Activated CD4-positive, alpha-beta T cell treated with anti-CD3 and anti-CD28 coated beads, Interleukin-10, Interleukin-2, amounts not matched to agents 100 ng/mL and 50 ng/mL, durations not matched to agents 16 hours and 8 hours (primary cell): ENCODE results near the gene CMTM4.
A peak's percentile ranks its signal among the peaks of the same experiment; 100 is the strongest.
"Not testable (repeated sequence)": the region's sequence is repeated elsewhere in the genome, so short reads cannot be mapped to it uniquely, and the experiment has no call there.

Experiments used
- DNase-seq: peaks from one replicate; pipeline ENCODE4 v3.0.0-alpha.2; 2020

CMTM4 gene

GRCh38 chr16:66611911-66612310 is 84.6 kb downstream of the CMTM4 start:
- DNase-seq: not testable (repeated sequence)

GRCh38 chr16:66610111-66610820 is 86.3 kb downstream of the CMTM4 start:
- no peak for DNase-seq

- no peak for DNase-seq
These were observed 87.4 kb downstream of the CMTM4 start for GRCh38 chr16:66609139-66609510.

- DNase-seq: peak; percentile 91
These were observed 88.1 kb downstream of the CMTM4 start for GRCh38 chr16:66608241-66609138.

- peak; percentile 26 for DNase-seq
These were observed 90.4 kb downstream of the CMTM4 start for GRCh38 chr16:66605979-66606751.

- DNase-seq: peak; percentile 32
These were observed 91.2 kb downstream of the CMTM4 start for GRCh38 chr16:66605177-66605978.

- DNase-seq: peak; percentile 83
These were observed 92.0 kb downstream of the CMTM4 start, which contains the start of gene CMTM3 for GRCh38 chr16:66604376-66605176. CMTM3 (plus strand) TSS chr16:66604704; CDS start chr16:66604806, 102 bp downstream.

GRCh38 chr16:66603537-66604375 is 92.8 kb downstream of the CMTM4 start:
- DNase-seq: peak; percentile 88

- no peak for DNase-seq
These were observed 95.1 kb downstream of the CMTM4 start for GRCh38 chr16:66601471-66601870.

GRCh38 chr16:66600477-66600876 is 96.1 kb downstream of the CMTM4 start:
- DNase-seq: no peak

GRCh38 chr16:66599726-66600125 is 96.8 kb downstream of the CMTM4 start:
- DNase-seq: no peak

GRCh38 chr16:66598111-66598510 is 98.4 kb downstream of the CMTM4 start:
- DNase-seq: peak; percentile 50

GRCh38 chr16:66596986-66597848 is 99.3 kb downstream of the CMTM4 start:
- peak; percentile 76 for DNase-seq

- DNase-seq: not testable (repeated sequence)
These were observed 100.0 kb downstream of the CMTM4 start for GRCh38 chr16:66596559-66596958.

GRCh38 chr16:66594739-66595138 is 101.8 kb downstream of the CMTM4 start:
- no peak for DNase-seq

- DNase-seq: no peak
These were observed 103.7 kb downstream of the CMTM4 start for GRCh38 chr16:66592814-66593213.

- DNase-seq: no peak
These were observed 104.3 kb downstream of the CMTM4 start for GRCh38 chr16:66592241-66592640.

- DNase-seq: no peak
These were observed 105.5 kb downstream of the CMTM4 start for GRCh38 chr16:66591018-66591417.

- peak; percentile 65 for DNase-seq
These were observed 106.2 kb downstream of the CMTM4 start for GRCh38 chr16:66590322-66590721.
